ENCODE results near the gene SMIM20.

The SMIM20 gene

DNA sequence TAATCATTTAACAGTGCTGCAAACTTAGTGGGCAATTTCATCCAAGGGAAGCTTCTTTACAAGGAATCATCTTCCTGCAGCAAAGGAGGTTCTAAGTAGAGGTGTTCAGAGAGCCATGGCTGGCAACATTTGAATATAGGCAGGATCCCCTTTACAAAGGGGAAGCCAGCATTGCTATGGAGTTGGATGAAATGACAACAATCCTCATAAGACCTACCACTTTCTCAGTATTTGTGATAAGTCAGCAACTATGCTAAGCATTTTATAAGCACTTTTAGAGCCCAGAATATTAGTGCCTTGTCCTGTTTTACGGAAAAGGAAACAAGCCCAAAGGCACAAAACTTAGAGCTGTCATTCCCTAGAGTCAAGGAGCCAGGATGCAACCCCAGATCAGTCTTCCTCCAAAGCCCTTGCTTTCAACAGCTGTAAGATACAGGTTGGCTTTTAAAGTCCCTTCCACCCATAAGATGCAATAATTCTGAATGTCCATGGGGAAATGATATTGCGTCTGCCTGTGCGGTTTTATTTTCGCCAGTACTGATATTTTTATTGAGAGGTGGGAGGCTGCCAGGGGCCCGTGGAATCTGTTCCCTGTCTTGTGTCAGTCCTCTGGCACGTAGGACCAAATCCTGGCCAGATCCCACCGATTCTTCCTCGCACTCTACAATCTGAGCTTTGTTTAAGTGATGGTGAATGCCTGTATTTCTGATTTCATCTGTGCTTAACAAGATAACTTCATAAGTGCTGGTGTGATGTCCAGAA, 59.1 kb downstream of the SMIM20 start:
- Mint-ChIP-seq H3K27ac (no peak overlapping the region), H3K27me3 (ENCODE audit: low read depth) (peaks cover 5% of the 10 kb centered on the region), H3K4me3 (no peak overlapping the region), H3K36me3 (ENCODE audit: low read depth) (no peaks in the 10 kb centered on the region), H3K9me3 (peaks cover 4% of the 10 kb centered on the region), H3K4me1 (ENCODE audit: low read depth) (no peaks in the 10 kb centered on the region)

DNA sequence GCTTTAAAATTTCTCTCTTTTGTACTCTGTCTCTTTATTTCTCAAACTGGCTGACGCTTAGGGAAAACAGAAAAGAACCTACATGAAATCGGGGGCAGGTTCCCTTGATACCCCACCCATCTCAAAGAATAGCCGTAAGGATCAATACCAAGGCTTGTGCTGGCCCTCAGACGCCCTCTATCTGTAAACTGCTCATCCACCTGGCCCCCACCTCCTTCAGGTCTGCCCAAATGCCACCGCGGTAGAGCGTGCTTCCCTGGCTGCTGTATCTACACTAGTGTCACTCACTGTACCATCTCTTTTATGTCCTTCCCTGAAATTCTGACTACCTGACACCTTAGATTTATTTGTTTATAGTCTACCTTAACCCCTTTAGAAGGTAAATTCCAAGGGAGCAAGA, 62.8 kb downstream of the SMIM20 start:
- H3K36me3 Mint-ChIP-seq (ENCODE audit: low read depth), result no peaks in the 10 kb centered on the region
- H3K27me3 Mint-ChIP-seq (ENCODE audit: low read depth), result peaks cover 20% of the 10 kb centered on the region
- no peaks in the 10 kb centered on the region for H3K9me3 Mint-ChIP-seq
- H3K4me1 Mint-ChIP-seq (ENCODE audit: low read depth), result no peaks in the 10 kb centered on the region
- no peak overlapping the region for H3K4me3 Mint-ChIP-seq
- H3K27ac Mint-ChIP-seq, result no peak overlapping the region

DNA sequence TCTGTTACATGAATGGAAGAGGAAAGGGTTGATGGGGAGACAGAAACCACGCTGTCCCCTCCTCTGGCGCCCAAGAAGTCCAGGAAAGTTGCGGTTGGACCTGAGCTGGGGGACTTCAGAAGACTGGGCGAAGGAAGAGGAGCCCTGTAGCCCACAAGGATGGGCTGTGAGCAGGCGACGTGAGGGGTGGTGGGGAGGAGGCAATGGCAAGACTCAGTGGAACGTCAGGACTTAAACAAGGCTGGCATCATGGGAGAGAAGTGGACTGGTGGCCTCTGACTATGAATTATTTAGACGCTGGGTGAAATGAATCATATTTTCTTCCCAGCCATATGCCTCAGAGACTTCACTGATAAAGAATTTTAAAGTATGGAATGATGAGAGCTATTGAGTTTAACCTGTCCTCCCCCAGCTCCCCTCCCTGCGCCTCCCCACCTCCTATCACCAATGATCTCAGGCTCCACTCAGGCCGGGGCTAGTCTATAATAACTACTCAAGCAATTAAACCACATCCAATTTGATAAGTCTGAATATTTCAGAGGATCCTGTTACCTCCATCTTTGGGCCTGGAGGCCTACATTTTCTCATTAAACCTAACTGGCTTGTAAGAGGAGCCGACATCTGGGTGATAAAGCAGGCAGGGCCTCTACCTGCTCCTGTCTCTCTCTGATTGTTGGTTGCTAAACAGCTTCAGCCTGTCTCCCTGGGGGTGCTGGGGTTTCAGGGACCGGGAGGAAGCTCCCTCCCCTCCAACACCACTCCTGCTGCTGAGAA, 63.6 kb downstream of the SMIM20 start:
- Mint-ChIP-seq H3K4me3 (no peak overlapping the region), H3K9me3 (no peaks in the 10 kb centered on the region), H3K27ac (no peak overlapping the region), H3K27me3 (ENCODE audit: low read depth) (peaks cover 20% of the 10 kb centered on the region), H3K4me1 (ENCODE audit: low read depth) (no peaks in the 10 kb centered on the region), H3K36me3 (ENCODE audit: low read depth) (no peaks in the 10 kb centered on the region)

DNA sequence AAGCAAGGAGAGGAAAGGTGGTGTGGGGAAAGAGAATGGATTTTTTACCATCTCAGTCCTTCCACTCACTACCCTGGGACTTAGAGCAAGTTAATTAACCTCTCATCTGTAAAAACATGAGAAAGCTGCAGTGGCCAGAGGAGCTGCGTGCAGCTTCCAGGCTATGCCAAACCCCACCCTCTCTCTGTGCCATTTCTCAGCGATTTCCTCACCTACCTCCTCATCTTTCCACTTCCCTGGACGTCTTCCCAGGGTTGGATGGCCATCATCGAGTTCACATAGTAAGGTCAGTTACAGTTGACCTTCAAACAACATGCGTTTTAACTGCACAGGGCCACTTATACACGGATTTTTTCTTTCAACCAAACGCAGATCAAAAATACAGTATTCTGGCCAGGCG, 64.3 kb downstream of the SMIM20 start:
- H3K4me1 Mint-ChIP-seq (ENCODE audit: low read depth), result no peaks in the 10 kb centered on the region
- no peaks in the 10 kb centered on the region for H3K36me3 Mint-ChIP-seq (ENCODE audit: low read depth)
- no peak overlapping the region for H3K4me3 Mint-ChIP-seq
- H3K27ac Mint-ChIP-seq, result no peak overlapping the region
- peaks cover 20% of the 10 kb centered on the region for H3K27me3 Mint-ChIP-seq (ENCODE audit: low read depth)
- no peaks in the 10 kb centered on the region for H3K9me3 Mint-ChIP-seq

Data from T-helper 1 cell treated with Interleukin-12 subunit alpha and Interleukin-12 subunit beta and Interleukin-4 antibody, amounts not matched to agents 30 μg/mL and 1 μg/mL, for 36 hours (primary cell).